GM19395 (cell line): ENCODE measurements around the gene C9orf152.
"Not testable (repeated sequence)": the region's sequence is repeated elsewhere in the genome, so short reads cannot be mapped to it uniquely, and the experiment has no call there.

ENCODE experiments used
- ATAC-seq: cut with Tn5 transposase; IDR thresholded peaks from one replicate; pipeline ENCODE4 v1.9.1; 2021; ENCODE audit warnings: mild to moderate bottlenecking, moderate library complexity; ENCODE audit not compliant: unreplicated experiment

The C9orf152 gene

DNA sequence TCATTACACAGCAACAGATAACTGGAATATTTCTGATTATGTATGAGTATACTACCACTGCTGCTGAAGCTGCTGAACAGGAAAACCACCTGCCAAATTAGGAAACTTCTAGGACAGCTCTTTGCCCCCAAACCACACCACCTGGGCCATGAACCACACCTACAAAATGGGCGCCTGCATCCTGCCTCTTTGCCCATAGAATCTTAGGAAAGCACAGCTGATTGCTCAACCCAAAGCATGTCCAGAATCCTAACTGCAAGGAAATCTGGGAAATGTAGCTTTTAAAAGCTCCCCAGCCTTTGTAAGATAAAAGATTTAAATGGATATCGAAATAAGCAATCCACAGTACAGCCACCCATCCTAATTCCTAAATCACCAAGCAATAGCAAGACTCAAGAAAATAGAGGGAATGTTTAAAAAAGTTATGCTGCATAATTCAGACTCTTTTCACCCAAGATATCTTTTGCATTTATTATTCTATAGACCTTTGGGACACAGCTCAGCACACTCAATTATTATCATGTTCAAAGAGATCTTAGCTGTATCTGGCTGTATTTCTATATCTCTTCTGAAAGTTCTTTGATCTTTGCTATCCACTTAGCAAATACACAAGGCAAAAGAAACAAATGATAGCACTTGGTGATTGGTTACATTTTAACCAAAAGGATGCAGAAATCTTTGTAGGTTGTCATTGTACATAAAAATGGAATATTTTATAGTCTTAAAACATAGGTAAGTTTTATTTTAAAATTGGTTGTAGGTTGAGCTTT, 6.8 kb upstream of the C9orf152 start:
- no peak for ATAC-seq

GRCh38 chr9:110214090-110214489, 6.1 kb upstream of the C9orf152 start:
- ATAC-seq = no peak

DNA sequence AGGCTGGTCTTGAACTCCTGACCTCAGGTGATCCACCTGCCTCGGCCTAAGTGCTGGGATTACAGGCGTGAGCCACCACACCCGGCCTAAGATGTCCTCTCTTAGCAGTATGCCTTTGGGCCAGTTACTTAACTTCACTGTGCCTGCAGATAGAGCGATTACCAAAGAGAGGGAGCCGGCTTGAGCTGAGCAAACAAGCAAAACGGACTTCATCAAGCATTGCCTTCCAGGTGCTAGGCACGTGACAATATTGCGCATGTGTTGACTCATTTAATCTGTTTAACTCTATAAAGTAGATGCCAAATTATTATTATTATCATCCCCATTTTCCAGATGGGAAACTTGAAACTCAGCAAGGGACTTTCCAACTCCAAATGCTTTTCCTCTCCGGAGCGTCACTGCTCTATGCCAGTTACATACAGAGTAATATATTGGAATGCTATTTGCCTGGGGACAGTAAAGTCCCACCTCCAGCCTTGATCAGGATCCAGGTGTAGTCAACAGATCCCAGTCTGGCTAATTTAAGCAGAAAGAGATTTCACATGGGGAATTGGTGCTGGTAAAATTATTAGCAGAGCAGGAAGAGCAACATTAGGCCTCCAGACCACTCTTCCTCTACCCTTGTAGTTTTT, 5.6 kb upstream of the C9orf152 start:
- no peak for ATAC-seq

- ATAC-seq = no peak
These were observed 803 bp downstream of the C9orf152 start for GRCh38 chr9:110207071-110207641.

- no peak for ATAC-seq
These were observed 1.6 kb downstream of the C9orf152 start for GRCh38 chr9:110206389-110206788.

DNA sequence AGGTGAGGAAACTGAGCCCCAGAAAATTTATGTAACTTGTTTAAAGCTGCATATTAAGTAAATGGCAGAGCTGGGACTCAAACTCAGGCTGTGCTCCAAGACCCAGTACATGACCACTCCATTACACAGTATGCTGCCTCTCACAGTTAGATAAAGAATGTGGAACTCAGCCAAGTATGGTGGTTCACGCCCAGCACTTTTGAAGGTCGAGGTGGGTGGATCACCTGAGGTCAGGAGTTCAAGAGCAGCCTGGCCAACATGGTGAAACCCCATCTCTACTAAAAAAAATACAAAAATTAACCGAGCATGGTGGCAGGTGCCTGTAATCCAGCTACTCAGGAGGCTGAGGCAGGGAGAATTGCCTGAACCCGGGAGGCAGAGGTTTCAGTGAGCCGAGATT, 2.3 kb downstream of the C9orf152 start:
- ATAC-seq = not testable (repeated sequence)

- ATAC-seq = no peak
These were observed 5.7 kb downstream of the C9orf152 start for GRCh38 chr9:110202232-110202631.

- no peak for ATAC-seq
These were observed 8.3 kb downstream of the C9orf152 start for GRCh38 chr9:110199643-110200042.

GRCh38 chr9:110198357-110198756, 9.6 kb downstream of the C9orf152 start:
- no peak for ATAC-seq

DNA sequence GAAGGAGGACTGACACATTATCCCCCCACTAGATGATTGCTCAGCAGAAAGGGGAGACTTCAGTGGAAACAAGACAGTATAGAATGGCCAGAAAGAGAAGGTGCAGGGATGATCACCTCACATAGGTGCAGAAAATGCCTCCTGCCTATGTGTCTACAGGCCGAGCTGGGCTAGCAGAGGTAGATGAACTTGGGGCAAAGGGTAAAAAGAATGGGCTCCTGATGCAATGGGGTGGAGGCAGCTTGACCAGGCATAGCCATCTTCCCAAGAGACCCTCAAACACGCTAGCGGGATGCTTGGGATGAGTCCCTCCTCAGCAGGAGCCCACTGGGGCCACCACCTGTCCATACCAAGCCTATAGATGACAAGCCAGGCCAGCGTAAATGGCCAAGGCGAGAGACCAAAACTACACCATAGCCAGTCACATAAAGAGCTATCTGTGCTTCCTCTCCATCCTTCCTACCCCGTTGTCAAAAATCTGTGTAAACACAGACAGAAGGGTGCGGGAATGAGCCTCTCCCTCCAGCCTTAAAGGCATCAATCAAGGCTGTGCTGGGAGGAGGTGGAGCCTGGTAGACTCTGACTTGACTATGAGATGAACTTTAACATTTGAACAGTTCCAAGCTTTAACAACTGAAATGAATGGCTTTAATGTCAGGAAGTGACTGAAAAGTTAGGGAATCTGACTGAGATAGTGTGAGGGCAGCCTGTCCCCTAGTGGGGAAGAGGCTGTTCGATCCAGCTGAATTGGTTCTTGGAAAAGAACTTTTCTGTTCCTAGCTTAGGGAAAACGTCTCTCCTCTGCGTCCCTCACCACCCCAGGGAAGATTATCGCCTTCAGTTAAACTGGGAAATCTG, 10.4 kb downstream of the C9orf152 start:
- no peak for ATAC-seq

DNA sequence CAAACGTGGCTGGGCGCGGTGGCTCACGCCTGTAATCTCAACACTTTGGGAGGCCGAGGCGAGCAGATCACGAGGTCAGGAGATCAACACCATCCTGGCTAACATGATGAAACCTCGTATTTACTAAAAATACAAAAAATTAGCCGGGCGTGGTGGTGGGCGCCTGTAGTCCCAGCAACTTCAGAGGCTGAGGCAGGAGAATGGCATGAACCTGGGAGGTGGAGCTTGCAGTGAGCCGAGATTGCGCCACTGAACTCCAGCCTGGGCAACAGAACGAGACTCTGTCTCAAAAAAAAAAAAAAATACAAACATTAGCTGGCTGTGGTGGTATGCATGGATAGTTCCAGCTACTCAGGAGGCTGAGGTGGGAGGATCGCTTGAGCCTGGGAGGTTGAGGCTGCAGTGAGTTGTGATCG, 11.9 kb downstream of the C9orf152 start:
- not testable (repeated sequence) for ATAC-seq

DNA sequence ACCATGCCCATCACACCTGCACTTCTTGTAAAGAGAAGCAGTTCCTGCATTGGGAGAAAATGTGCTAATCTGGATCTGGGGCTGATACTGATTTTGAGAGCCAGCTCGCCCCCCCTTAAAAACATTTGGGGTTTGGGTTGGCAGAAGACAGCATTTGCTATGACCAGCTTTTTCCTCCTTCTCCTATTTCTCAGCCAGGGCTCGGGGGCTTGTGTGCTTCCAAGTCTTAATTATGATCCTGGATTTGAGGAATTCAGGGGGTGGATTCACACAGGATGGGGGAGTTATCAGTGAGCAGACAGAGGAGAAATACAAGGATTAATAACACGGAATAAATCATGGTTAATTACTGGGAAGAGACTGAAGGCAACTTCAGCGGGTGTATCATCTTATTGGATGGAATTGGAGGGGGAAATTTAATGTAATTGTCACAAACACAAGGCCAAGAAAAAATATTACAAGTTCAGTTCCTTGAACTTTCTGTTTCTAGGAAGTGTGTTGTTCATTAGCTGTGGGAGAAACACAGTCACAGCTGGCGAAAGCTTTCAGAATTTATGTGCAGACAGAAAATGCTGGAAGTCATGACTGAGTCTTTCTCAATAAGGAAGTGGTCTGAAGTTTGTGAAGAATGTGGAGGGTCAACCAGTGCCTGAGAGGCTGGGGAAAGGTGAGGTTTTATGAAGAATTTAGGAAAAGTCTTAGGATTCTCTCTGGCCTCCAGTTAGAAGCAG, 15.3 kb downstream of the C9orf152 start:
- no peak for ATAC-seq

DNA sequence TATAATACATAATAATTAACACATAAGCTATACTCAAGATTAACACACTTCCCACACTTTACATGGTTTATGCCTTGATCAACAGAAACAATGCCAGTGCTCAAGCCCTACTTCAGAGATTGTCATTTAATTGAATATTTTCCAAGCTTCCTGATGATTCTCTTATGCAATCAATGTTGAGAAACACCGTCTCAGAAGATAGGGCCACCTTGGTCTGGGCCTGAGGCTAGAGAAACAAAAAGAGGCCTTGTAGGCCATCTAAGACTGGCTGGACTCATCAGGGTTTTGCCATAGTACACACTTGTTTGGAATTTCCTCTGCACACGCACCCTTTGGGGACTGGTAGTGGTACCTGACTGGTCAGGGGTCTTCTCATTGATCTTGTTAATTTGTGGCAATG, 16.3 kb downstream of the C9orf152 start:
- ATAC-seq = no peak

- no peak for ATAC-seq
These were observed 18.2 kb downstream of the C9orf152 start for GRCh38 chr9:110189559-110190320.

- ATAC-seq = no peak
These were observed 19.0 kb downstream of the C9orf152 start for GRCh38 chr9:110188991-110189390.

- no peak for ATAC-seq
These were observed 19.9 kb downstream of the C9orf152 start for GRCh38 chr9:110188101-110188500.

DNA sequence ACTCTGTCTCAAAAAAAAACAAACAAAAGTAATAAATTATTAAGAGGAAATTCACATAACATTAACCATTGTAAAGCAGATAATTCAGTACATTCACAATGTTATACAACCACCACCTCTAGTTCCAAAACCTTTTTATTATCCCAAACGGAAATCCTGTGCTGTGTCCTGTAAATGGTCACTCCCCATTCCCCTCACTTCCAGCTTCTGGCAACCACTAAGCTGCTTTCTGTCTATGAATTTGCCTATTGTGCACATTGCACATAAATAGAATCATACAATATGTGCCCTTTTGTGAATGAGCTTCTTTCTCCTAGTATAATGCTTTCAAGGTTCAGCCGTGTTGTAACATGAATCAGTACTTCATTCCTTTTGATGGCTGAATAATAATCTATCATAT, 20.8 kb downstream of the C9orf152 start:
- no peak for ATAC-seq

DNA sequence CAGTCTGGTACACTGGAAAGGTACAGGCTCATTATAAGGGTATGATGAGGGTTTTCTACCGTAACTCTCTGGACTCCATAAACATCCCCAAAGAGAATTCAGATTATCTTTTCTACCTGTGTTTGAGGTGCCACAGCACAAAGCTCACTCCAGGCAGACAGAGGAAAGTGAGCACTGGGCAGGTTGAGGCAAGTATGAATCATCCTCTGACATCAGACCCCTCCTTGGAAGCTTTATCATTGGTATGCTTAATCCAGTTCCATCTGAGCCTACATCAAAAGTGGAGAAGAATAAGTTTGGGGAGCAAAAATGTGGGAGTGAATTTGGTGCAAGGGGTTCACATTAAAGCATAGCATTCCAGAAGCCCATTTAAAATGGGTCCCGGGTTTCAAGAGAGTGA, 21.7 kb downstream of the C9orf152 start:
- ATAC-seq = no peak

- no peak for ATAC-seq
These were observed 22.2 kb downstream of the C9orf152 start for GRCh38 chr9:110185806-110186205.
